ENCODE results near the gene KCNQ1OT1. TPM values are rescaled to one million over a fixed set of nuclear protein-coding genes. Genes with fewer than 3 reads are reported as not detected.

Gene KCNQ1OT1
- total RNA-seq, 1 experiment from 2014 or later: 2.4 TPM

GRCh38 chr11:2674658-2675131 lies 25.1 kb downstream of the KCNQ1OT1 start:
- CTCF ChIA-PET: interaction anchor here (0.6 to 3.6 kb wide), 5 partner anchors 19 to 216 kb away, joined by 3 to 10 read pairs (median 4); no protein-coding TSS in a partner anchor
- Mint-ChIP-seq H3K36me3 (peaks cover 3% of the 10 kb centered on the region; the same call in 1 of the 2 replicates), H3K4me3 (no peak overlapping the region), H3K27ac (no peak overlapping the region), H3K4me1 (peaks cover 28% of the 10 kb centered on the region), H3K27me3 (ENCODE audit: low read depth) (peaks cover 9% of the 10 kb centered on the region), H3K9me3 (no peaks in the 10 kb centered on the region)
- TF ChIP-seq IRF1 (CRISPR knock-in tag; IDR thresholded peaks at IDR 0.05): no peak
- TF ChIP-seq ZNF532 (CRISPR knock-in tag; IDR thresholded peaks at IDR 0.05; ENCODE audit: borderline replicate concordance): no peak
- no peak for TF ChIP-seq HMGXB4 (CRISPR knock-in tag; IDR thresholded peaks at IDR 0.05)
- no peak for TF ChIP-seq TEAD4 (CRISPR knock-in tag; IDR thresholded peaks at IDR 0.05)
- no peak for TF ChIP-seq ZNF423 (CRISPR knock-in tag; IDR thresholded peaks at IDR 0.05)
- TF ChIP-seq ZNF281 (CRISPR knock-in tag; IDR thresholded peaks at IDR 0.05): no peak
- TF ChIP-seq AR (CRISPR knock-in tag; IDR thresholded peaks at IDR 0.05): no peak
- no peak for TF ChIP-seq CTCF (IDR thresholded peaks at IDR 0.05)
- no peak for TF ChIP-seq ZNF219 (CRISPR knock-in tag; IDR thresholded peaks at IDR 0.05; ENCODE audit: borderline replicate concordance)
- ATAC-seq: no peak
- no peak for DNase-seq (ENCODE audit: low spot score)
- POLR2A ChIA-PET: interaction anchor here (0.6 kb wide), 1 partner anchor 206 kb away, joined by 3 read pairs; no protein-coding TSS in a partner anchor
